Esophagus muscularis mucosa (tissue), 4 donors: ENCODE measurements around the gene IQGAP2. TPM values are rescaled to one million over a fixed set of nuclear protein-coding genes. Genes with fewer than 3 reads are reported as not detected.
"Not testable (repeated sequence)": the region's sequence is repeated elsewhere in the genome, so short reads cannot be mapped to it uniquely, and the experiment has no call there.

Source experiments
- DNase-seq: peaks from one replicate; pipeline ENCODE4 v3.0.0-alpha.2; 2017; ENCODE audit errors: extremely low spot score
- H3K27ac ChIP-seq, 4 donors: fragments of 200-600 bp; sonication (generic); replicated peaks in 1 of 4; 1 replicate in 3 of 4; 2 replicates in 1 of 4; pipeline ENCODE4 v1.5.1; 2016 to 2019; ENCODE audit warnings: mild to moderate bottlenecking in 1 of 4
- H3K27me3 ChIP-seq, 4 donors: fragments of 200-600 bp; sonication (generic); one replicate each; pipeline versions ENCODE4 v1.5.1 to v1.6.0; 2016 to 2019
- H3K36me3 ChIP-seq, 4 donors: fragments of 200-600 bp; sonication (generic); one replicate each; pipeline ENCODE4 v1.5.1; 2016 to 2019
- H3K4me1 ChIP-seq, 4 donors: fragments of 200-600 bp; sonication (generic); one replicate each; pipeline ENCODE4 v1.5.1; 2016 to 2019
- H3K4me3 ChIP-seq, 4 donors: fragments of 200-600 bp; sonication (generic); 1 replicate in 2 of 4; 2 replicates in 2 of 4; pipeline ENCODE4 v1.5.1; 2016 to 2019; ENCODE audit warnings: mild to moderate bottlenecking in 4 of 4, moderate library complexity in 1 of 4
- H3K9me3 ChIP-seq, 4 donors: fragments of 200-600 bp; sonication (generic); 1 replicate in 3 of 4; 2 replicates in 1 of 4; pipeline ENCODE4 v1.5.1; 2016 to 2019
- CTCF ChIP-seq, 3 experiments: fragments of 200-600 bp in 2 of 3; fragments of 450-650 bp in 1 of 3; sonication (generic) in 2 of 3; IDR thresholded peaks; one replicate each; pipeline ENCODE4 v1.5.1; 2017 to 2019; ENCODE audit warnings: antibody characterized with exemption in 3 of 3, mild to moderate bottlenecking in 2 of 3, moderate library complexity in 1 of 3
- EP300 ChIP-seq: sonication (generic); formaldehyde crosslinking; IDR thresholded peaks from one replicate; pipeline ENCODE4 v1.6.1; 2017; ENCODE audit warnings: antibody characterized with exemption
- POLR2A ChIP-seq: fragments of 450-650 bp; IDR thresholded peaks from one replicate; pipeline ENCODE4 v1.6.1; 2017; ENCODE audit warnings: antibody characterized with exemption, moderate library complexity, mild to moderate bottlenecking, low read depth
- POLR2AphosphoS5 ChIP-seq, 2 donors: sonication (generic); formaldehyde crosslinking; IDR thresholded peaks; one replicate each; pipeline ENCODE4 v1.6.1; 2017; ENCODE audit warnings: antibody characterized with exemption in 2 of 2
- WGBS: methylation state at CpG from one replicate; pipeline ENCODE4 v1.1.5; 2018; 5-methylcytosine and 5-hydroxymethylcytosine counted together
- intact Hi-C: fragments of 100-400 bp; cut with DNase I; formaldehyde crosslinking; loops from one replicate; pipeline ENCODE4 v1.15.1; 2023
- total RNA-seq, 4 donors: library from RNA; depleted of rRNA; stranded (reverse); fragments of >200 nt; gene quantifications; one replicate each; pipeline versions ENCODE4 v1.1.0 to v1.2.1, GENCODE V29; 2016

Gene IQGAP2
- total RNA-seq, 4 donors from 2014 or later: 14.9 to 30.7 (median 20.8) TPM

DNA sequence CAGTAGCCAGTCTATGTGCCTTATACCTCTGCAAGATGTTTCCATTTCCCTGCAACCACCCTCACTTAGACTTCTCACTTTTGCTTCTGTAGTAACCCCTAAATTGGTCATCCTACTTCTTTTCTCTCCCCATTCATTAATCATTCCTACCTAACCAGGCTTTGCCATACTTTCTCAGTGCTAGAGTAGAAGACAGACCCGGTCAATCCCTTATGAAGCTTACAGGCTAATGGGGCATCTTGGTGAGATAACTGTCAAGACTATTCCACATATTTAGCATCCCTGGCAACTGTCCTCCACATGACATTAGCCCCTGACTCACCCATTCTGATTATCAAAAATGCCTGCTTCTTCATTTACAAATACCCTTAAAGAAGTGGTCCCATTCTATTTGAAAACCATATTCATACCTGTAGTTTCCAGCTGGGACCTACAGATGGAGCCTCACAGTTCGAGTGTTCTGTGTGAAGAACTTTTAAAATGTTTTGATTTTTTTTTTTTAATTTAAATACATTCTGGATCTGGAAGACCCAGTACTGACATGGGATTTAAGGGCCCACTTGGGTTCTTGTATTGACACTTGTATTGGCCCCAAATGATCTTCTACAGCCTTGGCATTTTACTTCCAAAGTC lies 199.1 kb downstream of the IQGAP2 start:
- Histone ChIP-seq H3K27me3 (no peaks in the 10 kb centered on the region), H3K9me3 (no peaks in the 10 kb centered on the region), H3K27ac (no peak overlapping the region), H3K36me3 (no peaks in the 10 kb centered on the region), H3K4me1 (peaks cover 0 to 8% (median 3%) of the 10 kb centered on the region in 4 donors), H3K4me3 (no peak overlapping the region)
- WGBS: 82% methylated on average over 2 of the region's 2 CpGs
- TF ChIP-seq CTCF (IDR thresholded peaks at IDR 0.05) (no peak), POLR2AphosphoS5 (IDR thresholded peaks at IDR 0.05) (no peak), EP300 (no peak), POLR2A (no peak)
- no peak for DNase-seq
- intact Hi-C loops: loop anchor here (2.0 to 10.0 kb wide), 3 partner anchors 39 to 483 kb away; partner anchors contain the start of gene ZBED3

- intact Hi-C loops: loop anchor here (2.0 to 10.0 kb wide), 3 partner anchors 37 to 481 kb away; partner anchors contain the start of gene ZBED3
- WGBS: 47% methylated on average over 1 of the region's 1 CpG
- peaks cover 0 to 16% (median 10%) of the 10 kb centered on the region in 4 donors for H3K4me1 ChIP-seq
Observed at GRCh38 chr5:76603991-76604390, 200.9 kb downstream of the IQGAP2 start.

GRCh38 chr5:76604838-76605237 lies 201.8 kb downstream of the IQGAP2 start:
- H3K27ac ChIP-seq: no peak overlapping the region
- H3K27me3 ChIP-seq: no peaks in the 10 kb centered on the region
- intact Hi-C loops: loop anchor here (5.0 to 10.0 kb wide), 2 partner anchors 172 to 480 kb away; partner anchors contain the start of gene ZBED3
- H3K4me3 ChIP-seq: no peak overlapping the region
- DNase-seq: no peak
- TF ChIP-seq EP300 (no peak), POLR2AphosphoS5 (IDR thresholded peaks at IDR 0.05) (no peak), CTCF (IDR thresholded peaks at IDR 0.05) (no peak), POLR2A (no peak)
- peaks cover 0 to 16% (median 10%) of the 10 kb centered on the region in 4 donors for H3K4me1 ChIP-seq
- no peaks in the 10 kb centered on the region for H3K9me3 ChIP-seq
- 61% methylated on average over 2 of the region's 2 CpGs for WGBS
- H3K36me3 ChIP-seq: no peaks in the 10 kb centered on the region

More at GRCh38 chr5:76603991-76604390, 200.9 kb downstream of the IQGAP2 start:
- H3K36me3 ChIP-seq, H3K4me3 ChIP-seq, DNase-seq, H3K27ac ChIP-seq, H3K9me3 ChIP-seq, H3K27me3 ChIP-seq: not testable (repeated sequence)

- Histone ChIP-seq H3K36me3 (no peaks in the 10 kb centered on the region), H3K9me3 (no peaks in the 10 kb centered on the region), H3K27ac (no peak overlapping the region), H3K4me3 (no peak overlapping the region), H3K27me3 (no peaks in the 10 kb centered on the region), H3K4me1 (peaks cover 0 to 16% (median 10%) of the 10 kb centered on the region in 4 donors)
- intact Hi-C loops: loop anchor here (10.0 kb wide), 1 partner anchor 478 kb away; the partner anchor contains the start of gene ZBED3
- WGBS: 71% methylated on average over 2 of the region's 2 CpGs
- no peak for DNase-seq
- TF ChIP-seq EP300 (no peak), POLR2A (no peak), CTCF (IDR thresholded peaks at IDR 0.05) (no peak), POLR2AphosphoS5 (IDR thresholded peaks at IDR 0.05) (no peak)
Observed at GRCh38 chr5:76606701-76607100, 203.6 kb downstream of the IQGAP2 start.

GRCh38 chr5:76607353-76607871 lies 204.3 kb downstream of the IQGAP2 start:
- DNase-seq: no peak
- Histone ChIP-seq H3K4me1 (peaks cover 0 to 16% (median 10%) of the 10 kb centered on the region in 4 donors), H3K9me3 (no peaks in the 10 kb centered on the region), H3K27ac (no peak overlapping the region), H3K4me3 (peak overlapping the region in 1 of 4 donors; percentile 12), H3K36me3 (no peaks in the 10 kb centered on the region), H3K27me3 (no peaks in the 10 kb centered on the region)
- intact Hi-C loops: loop anchor here (10.0 kb wide), 1 partner anchor 477 kb away; the partner anchor contains the start of gene ZBED3
- TF ChIP-seq POLR2A (no peak), EP300 (no peak), CTCF (IDR thresholded peaks at IDR 0.05) (no peak), POLR2AphosphoS5 (IDR thresholded peaks at IDR 0.05) (no peak)
- 26% methylated on average over 9 of the region's 9 CpGs for WGBS
